GM21367 (cell line): ENCODE measurements around the gene LARGE2.

Experiments used
- ATAC-seq: cut with Tn5 transposase; IDR thresholded peaks from one replicate; pipeline ENCODE4 v1.9.1; 2021; ENCODE audit not compliant: unreplicated experiment

Gene LARGE2

GRCh38 chr11:45922425-45923082 is at the start of gene LARGE2:
Gene LARGE2 (plus strand): TSS chr11:45922656. CDS start chr11:45922883, 227 bp downstream.
- no peak for ATAC-seq

GRCh38 chr11:45876401-45876800 is 46.1 kb upstream of the LARGE2 start:
- no peak for ATAC-seq

DNA sequence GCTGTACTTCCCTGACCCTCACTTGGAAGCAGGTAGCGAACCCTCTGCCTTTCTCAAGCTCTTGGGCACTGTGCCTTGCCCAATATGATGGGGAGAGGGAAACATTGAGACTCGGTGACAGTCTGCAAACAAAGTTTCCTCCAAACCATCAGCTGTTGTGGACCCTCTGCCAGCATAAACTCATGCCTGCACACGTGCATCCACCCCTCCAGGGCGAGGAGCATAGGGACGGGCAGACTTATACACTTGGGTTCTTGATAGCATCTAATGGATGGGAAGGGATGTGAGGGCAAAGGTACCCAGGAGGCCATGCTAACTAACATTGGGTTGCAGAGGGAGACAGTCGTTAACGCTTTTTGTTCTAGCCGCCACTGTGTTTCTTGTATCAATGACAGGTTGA is 45.2 kb upstream of the LARGE2 start:
- no peak for ATAC-seq

DNA sequence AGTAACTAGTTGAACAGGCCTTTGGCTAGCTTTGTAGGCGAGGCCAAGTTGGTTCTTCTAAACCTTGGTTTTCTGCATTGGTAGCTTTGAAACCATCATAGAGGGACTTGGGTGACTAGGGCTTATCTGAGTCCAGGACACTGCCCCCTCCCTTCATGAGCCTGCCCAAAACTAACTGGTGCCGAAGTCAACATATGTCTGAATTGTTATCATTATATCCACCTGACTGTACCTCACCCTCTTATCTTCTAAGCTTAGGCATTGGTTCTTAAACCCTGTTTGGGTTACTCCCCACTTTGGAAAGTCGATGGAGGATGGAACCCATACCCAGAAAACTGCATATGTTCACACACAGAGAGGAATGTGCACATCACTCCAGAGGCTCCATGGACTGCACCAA is 44.6 kb upstream of the LARGE2 start:
- ATAC-seq: no peak

DNA sequence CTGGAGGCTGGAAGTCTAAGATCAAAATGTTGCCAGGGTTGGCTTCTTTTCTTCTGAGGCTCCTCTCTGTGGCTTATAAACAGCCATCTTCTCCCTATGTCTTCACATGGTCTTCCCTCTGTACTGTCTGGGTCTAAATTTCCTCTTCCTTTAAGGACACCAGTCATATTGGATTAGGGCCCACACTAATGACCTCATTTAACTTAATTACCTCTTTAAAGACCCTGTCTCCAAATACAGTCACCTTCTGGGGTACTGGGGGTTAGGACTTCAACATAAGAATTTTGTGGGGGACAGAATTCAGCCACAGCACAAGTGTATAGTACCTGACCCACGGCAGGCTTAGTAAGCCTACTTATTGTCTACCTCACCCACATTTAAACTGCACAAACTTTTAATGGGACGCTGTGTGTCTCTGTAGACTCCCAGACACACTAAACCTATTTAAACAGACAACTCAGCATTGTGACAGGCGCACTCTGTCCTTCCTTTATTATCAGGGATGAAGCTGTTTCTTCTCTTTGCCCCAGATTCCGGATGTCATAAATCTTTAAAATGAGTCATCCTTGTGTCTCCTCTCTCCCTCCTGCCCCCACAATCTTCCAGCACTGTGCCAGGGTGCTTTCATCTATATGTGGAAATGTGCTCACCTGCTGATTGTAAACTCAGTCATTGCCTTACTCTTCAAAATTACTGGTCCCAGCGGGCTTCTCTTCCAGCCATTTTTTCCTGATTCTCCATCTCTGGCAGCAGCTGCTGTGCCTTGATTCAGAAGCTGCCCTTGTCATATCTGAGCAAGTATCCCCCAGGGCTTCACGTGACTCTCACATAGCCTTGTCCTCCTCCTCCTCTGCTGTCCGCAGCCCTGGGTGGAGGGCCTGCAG is 42.4 kb upstream of the LARGE2 start:
- ATAC-seq: no peak

- no peak for ATAC-seq
Observed at GRCh38 chr11:45880772-45881570, 41.5 kb upstream of the LARGE2 start.

DNA sequence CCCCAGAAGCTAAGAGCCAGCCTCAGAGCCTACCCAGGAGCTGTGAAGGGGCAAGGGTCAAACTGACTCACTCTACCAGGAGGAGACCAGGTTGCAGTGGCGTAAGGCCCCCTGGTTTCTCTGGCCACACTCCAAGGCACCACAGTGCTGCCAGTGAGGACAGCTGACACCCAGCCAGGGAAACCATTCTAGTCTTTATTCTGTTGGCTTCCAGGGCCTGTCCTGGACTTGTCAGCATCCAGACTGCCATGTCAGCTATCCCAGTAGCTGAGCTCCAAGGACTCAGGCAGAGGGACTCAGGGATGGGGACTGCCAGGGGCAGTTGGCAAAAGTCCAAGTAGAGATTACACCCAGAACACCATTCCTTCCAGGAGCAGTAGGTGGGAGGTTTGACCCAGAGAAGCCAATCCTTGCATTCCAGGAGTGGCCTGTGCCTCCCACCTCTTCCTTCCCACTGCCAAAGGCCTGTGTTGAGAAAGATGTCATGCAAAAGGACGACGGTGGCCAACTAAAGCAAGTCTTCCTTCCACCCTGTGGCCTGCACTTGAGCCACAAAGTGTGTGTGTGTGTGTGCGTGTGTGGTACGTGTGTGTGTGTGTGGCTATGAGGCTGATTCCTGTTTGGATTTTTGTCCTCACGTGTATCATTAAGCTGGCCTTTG is 40.6 kb upstream of the LARGE2 start:
- no peak for ATAC-seq

GRCh38 chr11:45884596-45885185 is 37.8 kb upstream of the LARGE2 start:
- no peak for ATAC-seq

DNA sequence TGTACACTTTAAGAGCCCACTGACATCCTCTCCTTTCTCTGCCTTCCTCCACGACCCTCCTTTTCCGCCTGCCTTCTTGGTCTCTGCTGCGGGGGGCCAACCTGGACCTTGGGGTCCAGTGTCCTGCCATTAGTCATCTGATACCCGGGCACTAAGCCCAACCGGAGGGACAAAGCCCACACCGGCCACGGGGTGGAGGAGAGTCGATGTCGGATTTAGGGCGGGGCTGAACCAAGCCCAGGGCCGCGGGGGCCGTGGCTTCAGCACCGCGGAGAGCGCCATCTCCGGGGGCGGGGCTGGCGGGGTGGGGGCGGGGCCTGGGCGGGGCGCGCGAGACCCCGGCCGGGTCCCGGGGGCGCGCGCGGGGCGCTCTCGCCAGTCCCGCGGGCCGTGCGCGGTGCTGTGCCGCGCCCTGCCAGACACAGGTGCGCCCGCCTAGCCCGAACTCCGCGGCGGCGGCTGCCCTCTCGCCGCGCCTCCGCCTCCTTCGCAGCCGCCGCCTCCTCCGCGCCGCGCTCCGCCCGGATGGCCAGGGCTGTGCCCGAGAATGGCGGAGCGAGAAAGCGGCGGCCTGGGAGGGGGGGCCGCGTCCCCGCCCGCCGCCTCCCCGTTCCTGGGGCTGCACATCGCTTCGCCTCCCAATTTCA is 37.1 kb upstream of the LARGE2 start, which contains the start of gene MAPK8IP1:
Gene MAPK8IP1, plus strand, starts transcription at position 378 of the 647 bp plus-strand sequence. Its CDS starts 170 bp downstream, at position 548.
- ATAC-seq: peak; percentile 53

DNA sequence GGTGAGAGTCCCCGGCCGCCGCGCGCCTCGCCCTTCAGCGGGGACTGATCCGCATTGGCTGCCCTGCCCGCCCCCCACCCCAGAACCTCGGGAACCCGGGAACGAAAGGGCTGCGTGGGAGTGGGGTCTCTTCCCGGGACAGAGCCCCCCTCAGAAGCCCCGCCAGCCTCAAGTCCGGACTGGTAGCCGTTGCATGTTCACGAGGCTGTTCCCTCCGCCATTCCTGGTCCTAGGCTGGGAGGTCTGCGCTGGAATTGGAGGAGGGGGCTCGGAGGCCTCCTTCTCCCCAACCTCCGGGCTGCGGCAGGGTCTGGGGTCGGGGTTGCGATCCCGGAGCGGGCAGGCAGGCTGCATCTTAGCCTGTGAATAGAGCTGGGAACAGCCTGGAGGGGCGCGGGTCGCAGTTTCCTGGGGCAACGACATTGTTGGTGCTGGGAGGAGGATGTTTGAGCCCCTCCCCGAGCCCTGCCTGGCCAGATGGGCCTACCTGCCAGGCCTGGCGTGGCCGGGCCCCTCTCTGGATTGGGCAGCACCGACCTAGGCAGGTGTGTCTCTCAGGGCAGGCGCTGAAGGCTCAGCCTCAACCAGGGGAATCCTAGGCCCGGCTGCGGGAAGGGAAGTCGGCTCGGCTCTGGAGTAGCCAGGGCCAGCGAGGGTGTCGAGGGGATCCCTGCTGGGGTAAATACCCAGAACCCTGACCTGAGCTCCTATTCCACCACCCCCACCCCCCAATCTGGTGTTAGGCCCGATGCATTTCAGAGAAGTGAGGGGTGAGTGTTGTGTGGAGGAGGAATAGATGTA is 36.3 kb upstream of the LARGE2 start:
- no peak for ATAC-seq

GRCh38 chr11:45886816-45887520 is 35.5 kb upstream of the LARGE2 start:
- no peak for ATAC-seq

GRCh38 chr11:45887587-45887986 is 34.9 kb upstream of the LARGE2 start:
- ATAC-seq: no peak

GRCh38 chr11:45889555-45889954 is 32.9 kb upstream of the LARGE2 start:
- ATAC-seq: no peak

DNA sequence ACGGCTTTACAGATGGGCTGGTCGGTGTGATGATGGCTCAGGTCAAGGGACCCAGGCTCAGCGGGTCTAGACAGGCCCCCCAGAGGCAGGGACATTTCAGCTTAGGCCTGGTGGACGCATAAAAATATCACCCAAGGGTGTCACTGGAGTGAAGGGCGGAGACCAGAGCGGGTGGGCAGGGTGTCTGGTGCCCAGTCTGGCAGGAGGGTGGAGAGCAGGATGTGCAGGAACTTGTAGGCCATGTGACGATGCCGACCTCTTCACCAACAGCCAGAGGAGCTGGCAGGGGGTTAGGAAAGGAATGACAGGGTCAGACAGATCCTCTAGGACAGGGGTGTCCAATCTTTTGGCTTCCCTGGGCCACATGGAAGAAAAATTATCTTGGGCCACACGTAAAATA is 32.5 kb upstream of the LARGE2 start:
- no peak for ATAC-seq

DNA sequence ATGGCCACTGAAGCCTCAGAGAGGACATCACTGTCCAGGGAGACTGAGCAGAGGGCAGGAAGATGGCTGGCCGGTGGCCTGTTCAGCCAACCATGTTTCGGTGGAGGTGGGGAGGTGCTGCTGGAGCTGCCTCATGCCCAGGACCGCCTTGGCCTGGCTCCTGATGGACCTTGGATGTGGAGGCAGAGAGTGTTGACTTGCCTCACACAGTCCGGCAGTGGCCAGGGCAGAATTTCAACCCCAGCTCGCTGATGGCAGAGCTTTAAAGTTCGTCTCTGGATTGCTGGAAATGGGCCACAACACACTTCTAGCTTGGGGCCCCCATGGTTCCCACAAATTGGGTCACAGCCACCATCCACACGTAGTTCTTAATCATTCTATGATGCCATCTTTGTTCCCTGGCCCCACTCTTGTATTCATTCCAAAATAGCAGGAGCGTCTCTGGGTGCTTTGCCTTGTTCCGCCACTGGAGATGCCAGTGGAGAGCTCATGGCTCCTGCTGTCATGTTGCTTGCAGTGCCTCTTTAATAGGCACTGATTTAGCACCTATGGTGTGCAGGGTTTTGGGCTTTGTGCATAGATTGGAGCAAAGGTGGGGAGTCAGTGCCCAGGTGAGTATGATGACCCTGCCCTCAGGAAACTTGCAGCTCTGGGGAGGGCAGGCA is 31.4 kb upstream of the LARGE2 start:
- ATAC-seq: no peak

DNA sequence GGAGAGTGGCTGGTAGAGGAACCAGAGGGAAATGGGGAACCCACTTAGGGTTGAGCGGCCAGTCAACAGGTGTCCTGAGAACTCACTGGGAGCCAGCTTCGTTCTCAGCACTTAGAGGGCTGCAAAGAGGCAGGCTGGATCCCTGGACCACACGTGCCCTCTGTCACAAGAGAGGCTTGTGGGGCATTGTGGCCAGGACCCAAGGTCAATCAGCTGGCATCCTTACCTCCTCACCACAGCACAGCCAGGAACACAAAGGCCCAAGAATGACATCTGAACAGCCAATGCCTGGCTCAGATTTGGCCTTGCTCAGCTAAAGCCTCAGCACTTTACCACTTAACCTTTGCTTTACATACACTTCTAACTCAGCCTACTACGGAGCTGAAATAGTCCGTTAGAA is 29.6 kb upstream of the LARGE2 start:
- ATAC-seq: no peak

DNA sequence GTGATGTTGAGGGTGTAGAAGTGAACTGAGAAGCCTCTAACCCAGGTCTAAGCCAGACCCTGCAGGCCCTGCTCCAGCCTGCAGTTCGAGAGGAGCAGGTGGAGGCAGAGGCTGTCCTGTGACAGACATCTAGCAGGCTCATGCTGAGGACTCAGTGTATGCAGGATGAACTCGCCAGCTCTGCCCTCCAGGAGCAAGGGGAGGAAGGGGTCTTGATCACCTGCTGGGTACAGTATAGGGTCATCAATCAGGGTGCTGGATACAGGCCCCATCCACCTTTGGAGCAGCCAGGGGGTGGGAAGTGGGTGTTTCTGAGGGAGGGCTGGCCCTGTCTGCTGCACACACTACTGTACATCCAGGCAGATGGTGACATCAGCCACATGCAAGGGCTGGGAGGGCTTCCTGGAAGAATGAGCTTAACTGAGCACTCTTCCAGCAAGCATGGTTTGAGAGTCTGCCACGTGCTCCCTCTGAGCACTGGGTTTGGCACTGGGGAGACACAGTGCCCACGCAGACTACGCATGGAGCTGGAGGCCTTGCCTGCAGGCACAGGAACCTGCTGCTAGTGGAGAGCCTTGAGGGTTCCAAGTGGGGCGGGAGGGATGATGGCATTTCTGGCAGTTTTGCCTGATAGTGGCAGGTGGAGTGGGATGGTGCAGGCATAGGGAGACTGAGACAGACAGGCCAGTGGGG is 27.8 kb upstream of the LARGE2 start:
- no peak for ATAC-seq
